ENCODE results near the gene ZNF157.

Gene ZNF157

GRCh38 chrX:47390780-47391179, 20.4 kb downstream of the ZNF157 start:
- Histone ChIP-seq H3K4me1 (ENCODE audit: low read length) (no peaks in the 10 kb centered on the region), H3K9ac (ENCODE audit: low read length) (no peak overlapping the region), H3K9me3 (replicated peaks; ENCODE audit: insufficient read depth, low read length) (no peaks in the 10 kb centered on the region), H4K20me1 (ENCODE audit: insufficient read depth, low read length) (no peaks in the 10 kb centered on the region), H3K27ac (ENCODE audit: low read length) (no peak overlapping the region), H3F3A (ENCODE audit: insufficient read depth, low read length) (no peaks in the 10 kb centered on the region), H3K79me2 (ENCODE audit: low read length) (no peaks in the 10 kb centered on the region), H3K4me3 (ENCODE audit: low read length) (no peak overlapping the region), H3K27me3 (replicated peaks; ENCODE audit: insufficient read depth, low read length) (no peaks in the 10 kb centered on the region), H3K9me2 (replicated peaks; ENCODE audit: insufficient read depth, low read length) (no peaks in the 10 kb centered on the region), H3K36me3 (replicated peaks; ENCODE audit: insufficient read depth, low read length) (no peaks in the 10 kb centered on the region), H3K4me2 (ENCODE audit: low read depth, low read length) (no peak overlapping the region), H2AFZ (ENCODE audit: low read length) (no peak overlapping the region)
- no peak for DNase-seq
- TF ChIP-seq EZH2 (optimal IDR thresholded peaks at IDR 0.05; ENCODE audit: low read depth, low read length) (no peak), EZH2phosphoT487 (IDR thresholded peaks at IDR 0.05; ENCODE audit: low read length) (no peak), CTCF (IDR thresholded peaks at IDR 0.05; ENCODE audit: low read length) (no peak)

- no peak overlapping the region for H3K4me2 ChIP-seq (ENCODE audit: low read depth, low read length)
- H3K9me2 ChIP-seq (replicated peaks; ENCODE audit: insufficient read depth, low read length): no peaks in the 10 kb centered on the region
- no peaks in the 10 kb centered on the region for H4K20me1 ChIP-seq (ENCODE audit: insufficient read depth, low read length)
- H3K9me3 ChIP-seq (replicated peaks; ENCODE audit: insufficient read depth, low read length): no peaks in the 10 kb centered on the region
- DNase-seq: no peak
- no peaks in the 10 kb centered on the region for H3K36me3 ChIP-seq (replicated peaks; ENCODE audit: insufficient read depth, low read length)
- no peaks in the 10 kb centered on the region for H3K4me1 ChIP-seq (ENCODE audit: low read length)
- no peaks in the 10 kb centered on the region for H3F3A ChIP-seq (ENCODE audit: insufficient read depth, low read length)
- no peak overlapping the region for H3K9ac ChIP-seq (ENCODE audit: low read length)
- H3K27ac ChIP-seq (ENCODE audit: low read length): no peak overlapping the region
- H2AFZ ChIP-seq (ENCODE audit: low read length): no peak overlapping the region
- no peak for TF ChIP-seq CTCF (IDR thresholded peaks at IDR 0.05; ENCODE audit: low read length)
- H3K79me2 ChIP-seq (ENCODE audit: low read length): no peaks in the 10 kb centered on the region
- no peak overlapping the region for H3K4me3 ChIP-seq (ENCODE audit: low read length)
- no peaks in the 10 kb centered on the region for H3K27me3 ChIP-seq (replicated peaks; ENCODE audit: insufficient read depth, low read length)
Measured at GRCh38 chrX:47413179-47413594, 42.8 kb downstream of the ZNF157 start.

- no peak for DNase-seq
- Histone ChIP-seq H3K9me3 (replicated peaks; ENCODE audit: insufficient read depth, low read length) (no peaks in the 10 kb centered on the region), H3K36me3 (replicated peaks; ENCODE audit: insufficient read depth, low read length) (no peaks in the 10 kb centered on the region), H3K27ac (ENCODE audit: low read length) (no peak overlapping the region), H3K79me2 (ENCODE audit: low read length) (no peaks in the 10 kb centered on the region), H3K4me1 (ENCODE audit: low read length) (no peaks in the 10 kb centered on the region), H4K20me1 (ENCODE audit: insufficient read depth, low read length) (no peaks in the 10 kb centered on the region), H2AFZ (ENCODE audit: low read length) (no peak overlapping the region), H3K4me3 (ENCODE audit: low read length) (no peak overlapping the region), H3K4me2 (ENCODE audit: low read depth, low read length) (no peak overlapping the region), H3K9me2 (replicated peaks; ENCODE audit: insufficient read depth, low read length) (no peaks in the 10 kb centered on the region), H3K9ac (ENCODE audit: low read length) (no peak overlapping the region), H3F3A (ENCODE audit: insufficient read depth, low read length) (no peaks in the 10 kb centered on the region), H3K27me3 (replicated peaks; ENCODE audit: insufficient read depth, low read length) (no peaks in the 10 kb centered on the region)
- TF ChIP-seq EZH2 (optimal IDR thresholded peaks at IDR 0.05; ENCODE audit: low read depth, low read length): no peak
- no peak for TF ChIP-seq EZH2phosphoT487 (IDR thresholded peaks at IDR 0.05; ENCODE audit: low read length)
- no peak for TF ChIP-seq CTCF (IDR thresholded peaks at IDR 0.05; ENCODE audit: low read length)
Measured at GRCh38 chrX:47420265-47420664, 49.9 kb downstream of the ZNF157 start.

Data from MM.1S (cell line).